ENCODE data around the gene PLEKHB1. TPM values are rescaled to one million over a fixed set of nuclear protein-coding genes. Genes with fewer than 3 reads are reported as not detected.

PLEKHB1 gene
- total RNA-seq, 1 donor from 2014 or later, result 5.6 TPM

DNA sequence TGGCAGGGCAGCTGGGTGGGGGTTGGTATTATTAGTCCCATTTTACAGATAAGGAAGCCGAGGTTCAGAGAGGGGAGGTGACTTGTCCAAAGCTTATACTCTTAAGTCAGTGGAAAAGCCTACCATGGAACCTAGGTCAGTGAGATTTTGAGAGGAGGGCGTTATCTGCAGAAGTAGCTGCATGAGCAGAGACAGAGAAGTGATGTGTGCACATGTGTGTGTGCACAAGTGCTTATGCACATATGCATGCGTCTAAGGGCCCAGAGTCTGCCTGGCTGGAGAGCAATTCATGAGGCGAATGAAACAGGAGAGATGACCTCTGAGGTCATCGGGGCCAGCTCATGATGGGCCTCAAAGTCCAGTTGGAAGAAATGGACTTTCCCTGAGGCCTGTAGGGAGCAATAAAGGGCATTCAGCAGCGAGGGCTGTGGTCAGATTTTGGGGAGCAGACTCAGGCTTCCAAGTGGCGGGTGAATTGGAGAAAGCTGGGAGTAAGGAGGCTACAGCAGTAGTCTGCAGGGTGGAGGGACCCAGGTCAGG lies 8.2 kb downstream of the PLEKHB1 start:
- ChIA-PET POLR2A (no interaction called here), CTCF (interaction anchor here (1.5 kb wide), 1 partner anchor 29 kb away, joined by 6 read pairs; no protein-coding TSS in a partner anchor)
- TF ChIP-seq, protein P1, sequence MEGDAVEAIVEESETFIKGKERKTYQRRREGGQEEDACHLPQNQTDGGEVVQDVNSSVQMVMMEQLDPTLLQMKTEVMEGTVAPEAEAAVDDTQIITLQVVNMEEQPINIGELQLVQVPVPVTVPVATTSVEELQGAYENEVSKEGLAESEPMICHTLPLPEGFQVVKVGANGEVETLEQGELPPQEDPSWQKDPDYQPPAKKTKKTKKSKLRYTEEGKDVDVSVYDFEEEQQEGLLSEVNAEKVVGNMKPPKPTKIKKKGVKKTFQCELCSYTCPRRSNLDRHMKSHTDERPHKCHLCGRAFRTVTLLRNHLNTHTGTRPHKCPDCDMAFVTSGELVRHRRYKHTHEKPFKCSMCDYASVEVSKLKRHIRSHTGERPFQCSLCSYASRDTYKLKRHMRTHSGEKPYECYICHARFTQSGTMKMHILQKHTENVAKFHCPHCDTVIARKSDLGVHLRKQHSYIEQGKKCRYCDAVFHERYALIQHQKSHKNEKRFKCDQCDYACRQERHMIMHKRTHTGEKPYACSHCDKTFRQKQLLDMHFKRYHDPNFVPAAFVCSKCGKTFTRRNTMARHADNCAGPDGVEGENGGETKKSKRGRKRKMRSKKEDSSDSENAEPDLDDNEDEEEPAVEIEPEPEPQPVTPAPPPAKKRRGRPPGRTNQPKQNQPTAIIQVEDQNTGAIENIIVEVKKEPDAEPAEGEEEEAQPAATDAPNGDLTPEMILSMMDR (IDR thresholded peaks at IDR 0.05), result no peak
- Mint-ChIP-seq H3K4me1 (no peaks in the 10 kb centered on the region), H3K36me3 (ENCODE audit: low read depth) (no peaks in the 10 kb centered on the region), H3K27me3 (no peaks in the 10 kb centered on the region), H3K4me3 (no peak overlapping the region), H3K9me3 (no peaks in the 10 kb centered on the region), H3K27ac (no peak overlapping the region)
- ATAC-seq (ENCODE audit: low read depth) (no peak), DNase-seq (no peak)
- intact Hi-C loops (cut with micrococcal nuclease), result no loop called here

DNA sequence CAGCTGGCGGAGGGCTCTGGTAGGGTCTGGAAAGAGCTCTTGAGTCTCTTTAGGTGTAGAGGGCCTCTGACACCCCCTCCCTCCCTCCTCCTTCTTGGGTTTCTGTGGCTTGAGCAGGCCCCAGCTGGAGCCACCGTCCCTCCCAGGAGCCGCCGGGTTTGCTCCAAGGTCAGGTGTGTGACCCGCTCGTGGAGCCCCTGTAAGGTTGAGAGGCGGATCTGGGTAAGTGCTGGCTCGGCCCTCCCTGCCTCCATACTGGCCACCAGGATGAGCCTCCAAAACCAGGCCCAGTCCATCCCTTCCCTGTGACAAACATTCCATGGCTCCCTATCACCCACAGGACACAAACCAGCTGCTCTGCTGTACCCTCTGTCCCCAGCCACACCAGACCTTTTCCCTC lies 9.3 kb downstream of the PLEKHB1 start:
- intact Hi-C loops (cut with micrococcal nuclease), result no loop called here
- Mint-ChIP-seq H3K27me3 (no peaks in the 10 kb centered on the region), H3K4me3 (no peak overlapping the region), H3K4me1 (no peaks in the 10 kb centered on the region), H3K36me3 (ENCODE audit: low read depth) (no peaks in the 10 kb centered on the region), H3K9me3 (no peaks in the 10 kb centered on the region), H3K27ac (no peak overlapping the region)
- ChIA-PET POLR2A (no interaction called here), CTCF (interaction anchor here (1.2 kb wide), 1 partner anchor 30 kb away, joined by 3 read pairs; no protein-coding TSS in a partner anchor)
- DNase-seq, result no peak
- TF ChIP-seq, protein P1 (IDR thresholded peaks at IDR 0.05), result no peak
- no peak for ATAC-seq (ENCODE audit: low read depth)

DNA sequence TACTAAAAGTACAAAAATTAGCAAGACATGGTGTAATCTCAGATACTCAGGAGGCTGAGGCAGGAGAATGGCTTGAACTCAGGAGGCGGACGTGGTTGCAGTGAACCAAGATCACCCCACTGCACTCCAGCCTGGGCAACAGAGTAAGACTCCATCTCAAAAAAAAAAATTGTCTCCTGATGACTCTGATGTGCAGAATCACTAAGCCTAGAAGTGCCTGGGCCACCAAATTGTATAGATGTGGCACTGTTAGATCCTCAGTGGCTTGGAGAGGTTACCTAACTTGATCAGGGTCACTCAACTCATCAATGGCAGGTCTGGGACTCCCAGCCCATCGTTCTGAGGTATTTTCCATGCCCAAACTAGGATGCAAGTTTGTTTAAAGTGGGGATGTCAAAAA lies 10.6 kb downstream of the PLEKHB1 start:
- H3K36me3 Mint-ChIP-seq (ENCODE audit: low read depth), result no peaks in the 10 kb centered on the region
- peaks cover 3% of the 10 kb centered on the region for H3K4me1 Mint-ChIP-seq
- H3K4me3 Mint-ChIP-seq, result no peak overlapping the region
- CTCF ChIA-PET, result no interaction called here
- ATAC-seq (ENCODE audit: low read depth) (no peak), DNase-seq (no peak)
- POLR2A ChIA-PET, result no interaction called here
- no peaks in the 10 kb centered on the region for H3K27me3 Mint-ChIP-seq
- H3K27ac Mint-ChIP-seq, result no peak overlapping the region
- H3K9me3 Mint-ChIP-seq, result no peaks in the 10 kb centered on the region
- TF ChIP-seq, protein P1 (IDR thresholded peaks at IDR 0.05), result no peak
- intact Hi-C loops (cut with micrococcal nuclease), result no loop called here

DNA sequence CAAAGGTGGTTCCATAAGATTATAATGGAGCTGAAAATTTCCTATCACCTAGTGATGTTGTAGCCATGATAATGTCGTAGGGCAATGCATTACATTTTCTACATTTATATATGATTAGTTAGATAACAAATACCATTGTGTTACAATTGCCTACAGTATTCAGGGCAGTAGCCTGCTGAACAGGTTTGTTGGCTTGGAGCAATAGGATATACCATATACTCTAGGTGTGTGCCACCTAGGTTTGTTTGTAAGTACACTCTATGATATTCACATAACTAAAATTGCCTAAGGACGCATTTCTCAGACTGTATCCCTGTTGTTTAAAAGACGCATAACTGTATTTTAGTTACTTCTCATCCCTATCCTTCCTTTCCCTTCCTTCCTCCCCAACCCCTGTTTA lies 13.6 kb downstream of the PLEKHB1 start:
- ChIA-PET CTCF (interaction anchor here (0.8 to 7.2 kb wide), 12 partner anchors 12 to 474 kb away, joined by 3 to 112 read pairs (median 6); no protein-coding TSS in a partner anchor), POLR2A (interaction anchor here (1.4 to 1.5 kb wide), 2 partner anchors 12 to 34 kb away, joined by 4 read pairs; no protein-coding TSS in a partner anchor)
- Mint-ChIP-seq H3K27ac (no peak overlapping the region), H3K4me1 (peaks cover 3% of the 10 kb centered on the region), H3K4me3 (no peak overlapping the region), H3K9me3 (no peaks in the 10 kb centered on the region), H3K27me3 (no peaks in the 10 kb centered on the region), H3K36me3 (ENCODE audit: low read depth) (no peaks in the 10 kb centered on the region)
- TF ChIP-seq, protein P1 (IDR thresholded peaks at IDR 0.05), result no peak
- DNase-seq (no peak), ATAC-seq (ENCODE audit: low read depth) (no peak)
- intact Hi-C loops (cut with micrococcal nuclease), result no loop called here

DNA sequence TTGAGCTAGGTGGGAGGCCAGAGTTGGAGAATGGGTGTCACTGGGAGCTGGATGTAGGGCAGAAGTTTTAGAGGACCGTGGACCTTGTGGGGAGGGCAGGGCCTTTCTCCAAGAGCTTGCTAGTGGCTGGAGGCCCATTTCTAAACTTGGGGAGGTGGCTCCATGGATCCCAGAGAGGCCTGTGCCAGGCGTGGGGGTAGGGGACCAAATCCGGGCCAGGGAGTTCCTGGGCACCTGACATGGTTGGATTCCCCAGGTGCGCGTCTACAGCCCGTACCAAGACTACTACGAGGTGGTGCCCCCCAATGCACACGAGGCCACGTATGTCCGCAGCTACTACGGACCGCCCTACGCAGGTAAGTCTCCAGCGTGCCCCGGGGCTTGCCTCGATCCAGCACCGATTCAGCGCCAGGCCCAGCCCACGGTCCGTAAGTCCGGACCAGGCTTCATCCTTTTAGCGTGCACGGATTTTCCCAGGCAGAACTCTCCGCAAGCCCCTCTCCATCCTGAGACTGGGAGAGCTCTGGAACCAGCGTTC lies 14.2 kb downstream of the PLEKHB1 start:
- CTCF ChIA-PET, result interaction anchor here (0.5 to 7.2 kb wide), 18 partner anchors 13 to 475 kb away, joined by 3 to 112 read pairs (median 4); no protein-coding TSS in a partner anchor
- no peaks in the 10 kb centered on the region for H3K9me3 Mint-ChIP-seq
- no peaks in the 10 kb centered on the region for H3K36me3 Mint-ChIP-seq (ENCODE audit: low read depth)
- TF ChIP-seq, protein P1 (IDR thresholded peaks at IDR 0.05), result no peak
- DNase-seq (no peak), ATAC-seq (ENCODE audit: low read depth) (peak; percentile 40)
- no peaks in the 10 kb centered on the region for H3K27me3 Mint-ChIP-seq
- peak overlapping the region; percentile 67 for H3K4me3 Mint-ChIP-seq
- POLR2A ChIA-PET, result interaction anchor here (1.4 to 1.5 kb wide), 2 partner anchors 13 to 34 kb away, joined by 4 read pairs; no protein-coding TSS in a partner anchor
- intact Hi-C loops (cut with micrococcal nuclease), result loop anchor here (1.0 kb wide), 7 partner anchors 13 to 365 kb away; partner anchors contain the start of gene RELT
- no peak overlapping the region for H3K27ac Mint-ChIP-seq
- peaks cover 3% of the 10 kb centered on the region for H3K4me1 Mint-ChIP-seq
